ENCODE results near the gene NINJ2. TPM values are rescaled to one million over a fixed set of nuclear protein-coding genes. Genes with fewer than 3 reads are reported as not detected.

The NINJ2 gene
- total RNA-seq, 1 experiment from 2014 or later: 5.0 TPM

DNA sequence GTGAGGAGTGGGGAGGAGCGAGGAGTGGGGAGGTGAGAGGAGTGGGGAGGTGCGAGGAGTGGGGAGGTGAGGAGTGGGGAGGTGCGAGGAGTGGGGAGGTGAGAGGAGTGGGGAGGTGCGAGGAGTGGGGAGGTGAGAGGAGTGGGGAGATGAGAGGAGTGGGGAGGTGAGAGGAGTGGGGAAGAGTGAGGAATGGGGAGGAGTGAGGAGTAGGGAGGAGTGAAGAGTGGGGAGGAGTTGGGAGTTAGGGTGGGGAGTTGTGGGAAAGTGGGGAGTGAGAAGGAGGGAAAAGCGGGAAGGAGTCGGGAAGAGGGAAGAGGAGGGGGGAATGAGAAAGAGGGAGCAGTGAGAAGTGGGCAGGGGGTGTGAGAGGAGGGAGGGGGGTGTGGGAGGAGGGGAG lies 117.4 kb downstream of the NINJ2 start:
- no peak for DNase-seq (ENCODE audit: low spot score)
- in situ Hi-C loops (cut with HindIII; ENCODE audit: low sequenced_read_pairs): no loop called here

DNA sequence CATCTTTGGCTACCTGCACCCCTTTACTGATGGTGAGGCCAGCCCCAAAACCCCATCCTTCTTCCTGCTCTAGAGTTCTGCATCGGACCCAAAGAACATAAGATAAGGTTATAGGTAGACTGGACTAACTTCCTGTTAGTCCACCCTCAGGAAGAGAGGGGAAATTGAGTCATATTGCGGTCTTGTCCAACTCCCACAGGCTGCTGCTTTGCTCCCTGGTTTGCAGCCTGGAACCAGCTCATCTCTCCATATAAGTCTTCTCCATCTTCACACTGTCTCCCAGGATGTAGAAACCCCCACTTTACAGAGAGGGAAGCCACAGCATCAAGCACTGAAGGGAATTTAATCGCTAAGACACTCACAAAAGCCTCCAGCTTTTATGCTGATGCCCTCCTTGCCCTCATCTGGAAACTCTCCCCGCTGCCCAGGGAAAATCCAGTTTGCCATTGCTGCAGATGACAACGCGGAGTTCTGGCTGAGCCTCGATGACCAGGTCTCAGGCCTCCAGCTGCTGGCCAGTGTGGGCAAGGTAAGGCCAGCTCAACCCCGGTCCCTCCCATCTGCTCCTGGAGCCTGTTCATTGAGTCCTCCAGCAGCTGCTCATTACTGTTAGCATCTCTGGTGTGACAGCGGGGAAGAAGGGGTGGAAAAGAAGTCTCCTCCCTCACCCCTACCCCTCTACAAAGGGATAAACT lies 118.2 kb downstream of the NINJ2 start:
- in situ Hi-C loops (cut with HindIII; ENCODE audit: low sequenced_read_pairs): loop anchor here (5.0 kb wide), 2 partner anchors 68 to 103 kb away; no protein-coding TSS in a partner anchor
- no peak for DNase-seq (ENCODE audit: low spot score)

DNA sequence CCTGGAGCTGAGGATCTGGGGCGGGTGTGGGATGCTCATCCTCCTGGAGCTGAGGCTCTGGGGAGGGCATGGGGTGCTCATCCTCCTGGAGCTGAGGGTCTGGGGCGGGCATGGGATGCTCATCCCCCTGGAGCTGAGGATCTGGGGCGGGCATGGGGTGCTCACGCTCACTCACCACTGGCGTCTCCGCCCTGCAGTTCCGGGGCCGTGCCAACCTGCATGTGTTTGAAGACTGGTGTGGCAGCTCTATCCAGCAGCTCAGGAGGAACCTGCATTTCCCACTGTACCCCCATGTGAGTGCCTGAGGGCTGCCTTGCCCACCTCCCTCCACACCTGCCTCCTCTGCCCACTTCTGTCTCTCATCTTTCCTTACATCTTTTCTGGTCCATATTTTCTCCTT lies 119.1 kb downstream of the NINJ2 start:
- no peak for DNase-seq (ENCODE audit: low spot score)
- in situ Hi-C loops (cut with HindIII; ENCODE audit: low sequenced_read_pairs): loop anchor here (5.0 kb wide), 2 partner anchors 67 to 102 kb away; no protein-coding TSS in a partner anchor

DNA sequence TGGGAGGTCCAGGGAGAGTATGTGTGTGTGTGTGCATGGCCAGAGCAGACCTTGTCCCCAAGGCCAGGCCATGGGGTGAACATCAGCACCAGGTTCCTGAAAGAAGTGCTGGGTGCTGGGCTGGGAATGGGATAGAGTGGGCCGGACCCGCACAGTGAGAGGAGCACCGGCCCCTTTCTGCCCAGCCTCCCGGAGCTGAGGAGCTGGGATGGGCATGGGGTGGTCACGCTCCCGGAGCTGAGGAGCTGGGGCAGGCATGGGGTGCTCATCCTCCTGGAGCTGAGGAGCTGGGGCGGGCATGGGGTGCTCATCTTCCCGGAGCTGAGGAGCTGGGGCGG lies 120.2 kb downstream of the NINJ2 start:
- no peak for DNase-seq (ENCODE audit: low spot score)
- in situ Hi-C loops (cut with HindIII; ENCODE audit: low sequenced_read_pairs): loop anchor here (5.0 kb wide), 2 partner anchors 66 to 101 kb away; no protein-coding TSS in a partner anchor

DNA sequence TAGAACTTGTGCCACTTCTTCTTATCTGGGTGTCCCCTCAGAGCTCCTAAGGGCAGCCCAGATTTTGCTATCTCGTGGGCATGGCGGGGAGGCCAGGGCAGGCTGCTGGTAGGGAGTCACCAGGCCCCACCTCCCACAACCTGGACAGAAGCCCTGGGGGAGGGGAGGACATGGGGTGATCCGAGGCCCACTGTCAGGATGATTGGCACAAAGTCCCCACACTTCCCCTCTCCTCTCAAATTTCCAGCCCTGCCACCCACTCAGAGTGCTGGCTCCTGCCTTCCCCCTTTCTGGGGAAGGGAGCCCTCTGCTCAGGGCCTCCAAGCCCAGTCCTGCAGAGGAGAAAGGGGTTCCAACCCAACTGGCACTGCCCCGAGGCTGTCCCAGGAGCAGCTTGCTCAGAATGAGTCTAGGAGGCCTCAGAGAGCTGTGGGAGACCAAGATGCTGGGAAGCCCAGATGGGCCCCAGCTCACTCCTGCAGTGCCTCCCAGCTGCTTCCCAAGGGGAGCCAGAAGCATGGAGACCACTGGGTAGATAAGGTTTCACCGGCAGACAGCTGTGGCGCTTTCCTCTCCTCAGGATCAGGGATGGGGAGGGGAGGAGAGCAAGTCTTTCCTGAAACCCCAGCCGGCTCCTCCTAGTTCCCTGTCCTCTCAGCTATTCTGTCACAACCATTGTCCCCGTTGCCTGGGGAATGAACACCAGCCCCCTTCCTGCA lies 120.7 kb downstream of the NINJ2 start:
- in situ Hi-C loops (cut with HindIII; ENCODE audit: low sequenced_read_pairs): loop anchor here (5.0 kb wide), 2 partner anchors 65 to 100 kb away; no protein-coding TSS in a partner anchor
- no peak for DNase-seq (ENCODE audit: low spot score)

DNA sequence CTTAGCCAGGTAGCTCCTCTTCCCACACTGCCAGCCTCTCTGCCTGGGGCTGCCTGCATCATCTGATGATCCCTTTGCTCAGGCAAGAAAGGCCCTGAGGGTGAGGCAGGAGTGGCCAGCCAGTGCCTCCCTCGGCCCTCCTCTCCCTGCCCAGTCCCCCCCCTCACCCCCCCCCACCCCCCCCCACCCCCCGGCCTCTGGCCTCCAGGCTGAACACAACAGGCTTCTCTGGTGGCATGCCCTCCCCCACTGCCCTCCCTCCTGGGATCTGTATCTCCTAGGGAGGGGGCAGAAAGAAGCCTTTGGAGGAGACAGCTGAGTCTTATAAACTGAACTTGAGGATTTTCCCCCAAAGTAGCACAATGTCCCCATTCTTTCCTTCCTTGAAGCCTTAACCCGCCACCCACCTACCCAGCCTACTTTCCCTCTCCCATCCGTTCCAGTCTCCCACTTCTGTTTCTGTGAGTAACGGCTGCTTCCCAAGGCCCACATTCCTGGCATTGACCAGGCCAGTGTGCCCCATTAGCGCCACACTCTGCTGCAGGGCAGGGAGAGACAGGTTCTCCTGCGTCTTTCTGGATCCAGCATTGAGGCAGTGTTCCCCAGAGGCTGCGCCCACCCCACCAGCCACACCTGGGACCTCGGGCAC lies 121.4 kb downstream of the NINJ2 start:
- no peak for DNase-seq (ENCODE audit: low spot score)
- in situ Hi-C loops (cut with HindIII; ENCODE audit: low sequenced_read_pairs): loop anchor here (5.0 kb wide), 2 partner anchors 64 to 99 kb away; no protein-coding TSS in a partner anchor

DNA sequence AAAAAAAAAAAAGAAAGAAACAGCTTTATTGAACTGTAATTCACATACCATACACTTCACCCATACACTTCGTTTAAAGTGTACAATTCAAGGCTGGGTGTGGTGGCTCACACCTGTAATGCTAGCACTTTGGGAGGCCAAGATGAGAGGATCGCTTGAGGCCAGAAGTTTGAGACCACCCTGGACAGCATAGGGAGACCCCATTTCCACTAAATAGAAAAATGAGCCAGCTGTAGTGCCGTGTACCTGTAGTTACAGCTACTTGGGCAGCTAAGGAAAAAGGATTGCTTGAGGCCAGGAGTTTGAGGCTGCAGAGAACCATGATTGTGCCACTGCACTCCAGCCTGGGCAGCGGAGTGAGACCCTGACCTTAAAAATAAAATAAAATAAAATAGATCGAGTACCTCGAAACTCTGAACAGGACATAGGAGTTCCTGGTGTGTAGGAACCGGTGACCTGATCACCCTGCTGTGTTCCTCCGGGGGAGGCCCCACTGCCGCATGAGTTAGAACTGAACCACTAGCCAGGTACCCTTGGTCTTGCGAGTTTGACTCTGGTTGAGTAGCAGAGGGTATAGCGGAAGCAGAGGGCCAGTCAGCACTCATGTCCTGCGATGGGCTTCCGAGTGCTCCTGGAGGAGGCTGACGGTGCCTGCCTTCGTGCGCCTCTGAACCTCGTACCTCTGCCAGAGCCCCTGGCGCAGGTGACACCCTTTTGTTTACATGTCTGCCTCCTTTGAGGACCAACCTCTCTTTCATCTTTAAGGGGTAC lies 123.5 kb downstream of the NINJ2 start:
- no peak for DNase-seq (ENCODE audit: low spot score)
- in situ Hi-C loops (cut with HindIII; ENCODE audit: low sequenced_read_pairs): loop anchor here (5.0 kb wide), 2 partner anchors 62 to 97 kb away; no protein-coding TSS in a partner anchor

DNA sequence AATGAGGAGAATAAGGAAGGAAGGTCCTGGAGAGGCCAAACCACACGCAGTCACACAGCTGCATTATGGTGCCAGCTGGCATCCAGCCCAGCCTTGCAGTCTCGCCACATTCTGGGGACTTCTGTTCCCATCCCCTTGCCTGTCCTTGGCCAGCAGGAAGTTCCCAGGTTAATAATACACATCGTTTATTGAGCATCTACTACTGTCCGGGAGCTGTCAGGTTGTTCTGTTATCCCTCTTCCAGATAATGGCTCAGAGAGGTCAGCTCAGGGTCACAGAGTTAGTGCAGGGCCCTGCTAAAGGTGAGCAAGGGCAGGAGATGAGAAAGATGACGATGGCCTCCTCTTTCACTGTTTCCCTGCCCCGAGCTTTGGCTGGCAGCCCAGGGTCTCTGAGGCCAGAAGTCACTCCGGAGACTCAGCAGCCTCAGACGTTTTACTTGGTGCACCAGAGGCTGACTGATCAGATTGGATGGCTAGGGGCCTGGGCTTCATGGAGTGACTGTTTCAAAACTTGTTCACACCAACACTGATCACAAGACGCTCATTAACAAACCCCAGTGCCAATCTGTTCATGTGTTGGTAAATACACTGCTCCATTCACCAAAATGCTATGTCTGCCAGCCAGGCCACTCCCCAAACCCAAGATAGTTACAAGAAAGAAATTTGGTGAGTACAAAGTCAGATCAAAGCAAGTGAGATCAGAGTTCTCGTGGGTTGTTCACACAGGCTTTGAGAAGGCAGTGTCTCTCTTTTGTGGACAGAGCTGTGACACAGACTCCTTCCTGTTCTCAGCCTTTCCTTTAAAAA lies 124.3 kb downstream of the NINJ2 start:
- DNase-seq (ENCODE audit: low spot score): no peak
- in situ Hi-C loops (cut with HindIII; ENCODE audit: low sequenced_read_pairs): no loop called here

DNA sequence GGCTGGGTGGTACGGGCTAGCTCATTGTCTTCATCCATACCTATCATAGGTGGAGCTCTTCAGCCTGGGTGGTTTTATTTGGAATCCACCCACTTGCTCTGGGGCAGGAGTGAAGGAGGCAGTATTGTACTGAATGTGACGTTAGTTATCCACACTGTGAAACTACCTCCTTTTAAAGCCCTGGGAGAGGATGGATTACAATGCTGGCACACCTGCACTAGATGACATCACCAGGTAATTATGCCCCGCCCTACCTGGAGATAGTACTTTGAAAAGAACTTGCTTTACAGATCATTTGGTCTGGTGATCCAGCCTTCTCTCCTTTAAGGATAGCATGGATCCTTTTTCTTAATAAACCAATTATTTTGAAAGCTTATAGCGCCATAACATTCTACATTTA lies 125.5 kb downstream of the NINJ2 start:
- DNase-seq (ENCODE audit: low spot score): no peak
- in situ Hi-C loops (cut with HindIII; ENCODE audit: low sequenced_read_pairs): no loop called here

DNA sequence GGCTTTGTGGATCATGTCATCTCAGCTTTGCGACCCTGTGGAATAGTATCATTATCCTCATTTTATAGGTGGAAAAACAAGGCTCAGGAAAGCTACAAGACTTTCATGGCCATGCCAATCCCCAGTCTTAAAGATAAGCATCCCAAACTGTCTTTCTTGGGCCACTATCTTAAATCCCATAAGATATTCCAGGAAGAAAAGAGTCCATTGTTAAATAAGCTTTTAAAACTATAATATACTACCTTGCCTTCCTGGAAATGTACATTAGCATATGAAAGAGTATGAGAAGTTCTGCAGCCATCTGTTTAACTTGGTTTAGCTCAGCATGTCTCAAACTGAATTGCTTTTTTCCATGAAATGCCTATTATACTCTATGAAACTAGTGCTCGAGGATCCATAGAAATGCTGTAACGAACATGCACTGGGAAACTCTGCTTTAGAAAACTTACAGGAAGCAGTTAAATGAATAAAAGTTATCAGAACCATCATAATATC lies 126.4 kb downstream of the NINJ2 start:
- in situ Hi-C loops (cut with HindIII; ENCODE audit: low sequenced_read_pairs): no loop called here
- DNase-seq (ENCODE audit: low spot score): no peak

DNA sequence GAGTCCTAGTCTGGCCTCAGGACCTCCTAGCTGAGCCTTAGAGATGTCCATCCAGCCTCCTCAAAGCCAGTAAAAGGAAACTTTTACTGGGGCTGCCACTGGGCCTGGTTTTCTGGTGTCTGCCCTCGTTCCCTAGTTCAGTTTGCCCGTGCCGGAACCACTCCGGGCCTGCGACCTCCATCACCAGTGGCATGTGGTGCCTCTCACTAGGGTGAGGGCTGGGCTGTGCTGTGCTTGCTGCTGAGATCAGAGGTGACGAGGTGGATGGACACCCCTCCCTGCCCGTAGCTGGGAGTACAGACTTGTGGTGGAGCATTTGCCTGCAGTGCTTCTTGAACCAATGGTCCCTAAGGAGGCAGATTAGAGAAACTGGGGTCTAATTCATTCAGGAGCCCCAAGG lies 127.8 kb downstream of the NINJ2 start:
- DNase-seq (ENCODE audit: low spot score): no peak
- in situ Hi-C loops (cut with HindIII; ENCODE audit: low sequenced_read_pairs): no loop called here

DNA sequence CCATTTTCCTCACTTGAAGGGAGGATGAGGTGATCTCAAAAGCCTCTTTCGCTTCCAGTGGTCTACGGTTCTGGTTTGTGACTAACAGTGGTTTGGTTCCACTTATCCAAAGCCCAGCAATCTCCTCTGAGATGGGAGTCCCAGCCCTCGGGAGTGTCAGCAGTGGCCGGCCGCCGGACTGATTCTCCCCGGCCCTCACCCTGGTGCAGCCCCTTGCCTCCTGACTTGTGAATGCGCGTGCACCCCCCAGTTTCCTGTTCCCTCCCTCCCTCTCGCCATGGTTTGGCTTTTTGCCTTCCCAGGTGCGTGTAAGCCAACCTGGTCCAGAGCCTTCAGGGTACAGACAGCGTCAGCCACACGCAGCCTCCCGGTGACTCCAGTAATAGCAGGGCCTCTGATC lies 129.0 kb downstream of the NINJ2 start:
- DNase-seq (ENCODE audit: low spot score): no peak
- in situ Hi-C loops (cut with HindIII; ENCODE audit: low sequenced_read_pairs): no loop called here

DNA sequence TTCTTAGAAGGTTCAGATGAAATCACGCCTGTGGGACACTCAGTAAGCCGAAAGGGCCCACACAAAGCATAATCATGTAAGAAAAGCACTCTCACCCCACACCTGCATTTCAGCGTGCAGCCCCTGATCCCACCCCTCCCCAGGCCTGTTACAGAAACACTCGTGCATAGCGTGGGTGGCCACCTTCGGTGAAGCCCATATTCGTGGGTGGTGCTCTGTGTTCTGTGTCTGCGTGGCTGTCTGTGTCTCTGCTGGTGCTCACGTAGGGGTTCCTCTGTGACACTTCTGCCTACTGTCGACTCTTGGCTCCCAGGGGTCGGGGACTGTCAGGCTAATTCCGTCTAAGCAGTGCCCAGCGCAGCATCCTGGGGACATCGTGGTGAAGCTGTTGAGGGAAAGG lies 129.5 kb downstream of the NINJ2 start:
- no peak for DNase-seq (ENCODE audit: low spot score)
- in situ Hi-C loops (cut with HindIII; ENCODE audit: low sequenced_read_pairs): no loop called here

DNA sequence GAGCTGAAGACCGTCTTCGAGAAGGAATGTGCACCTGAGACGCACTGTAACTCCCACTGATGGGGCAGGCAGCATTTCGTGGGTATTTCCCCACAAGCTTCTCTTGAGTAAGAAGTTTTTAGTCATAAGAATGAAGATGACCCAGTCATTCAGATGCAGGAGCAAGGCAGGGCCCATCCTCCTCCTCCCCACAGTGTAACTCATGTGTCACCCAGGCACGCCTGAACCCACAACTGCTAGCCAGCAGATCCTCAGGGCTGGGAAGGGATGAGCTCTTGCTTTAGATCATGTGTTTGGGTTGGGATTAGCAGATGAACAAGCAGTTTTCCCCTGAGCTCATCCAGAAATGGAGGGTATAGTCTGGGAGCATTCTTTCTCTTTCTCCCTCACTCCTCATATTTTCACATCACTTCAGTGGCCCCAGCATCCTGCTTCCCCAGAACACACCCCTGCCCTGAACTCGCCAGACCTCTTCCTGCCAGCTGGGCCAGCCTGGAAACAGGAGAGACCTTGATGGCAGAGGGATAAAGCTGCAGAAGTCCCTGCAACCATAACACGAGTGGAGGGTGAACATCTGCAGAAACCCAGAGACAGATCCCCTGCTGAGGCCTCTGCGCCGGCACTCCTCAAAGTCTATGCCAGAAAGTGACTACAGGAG lies 130.2 kb downstream of the NINJ2 start:
- in situ Hi-C loops (cut with HindIII; ENCODE audit: low sequenced_read_pairs): no loop called here
- DNase-seq (ENCODE audit: low spot score): no peak

DNA sequence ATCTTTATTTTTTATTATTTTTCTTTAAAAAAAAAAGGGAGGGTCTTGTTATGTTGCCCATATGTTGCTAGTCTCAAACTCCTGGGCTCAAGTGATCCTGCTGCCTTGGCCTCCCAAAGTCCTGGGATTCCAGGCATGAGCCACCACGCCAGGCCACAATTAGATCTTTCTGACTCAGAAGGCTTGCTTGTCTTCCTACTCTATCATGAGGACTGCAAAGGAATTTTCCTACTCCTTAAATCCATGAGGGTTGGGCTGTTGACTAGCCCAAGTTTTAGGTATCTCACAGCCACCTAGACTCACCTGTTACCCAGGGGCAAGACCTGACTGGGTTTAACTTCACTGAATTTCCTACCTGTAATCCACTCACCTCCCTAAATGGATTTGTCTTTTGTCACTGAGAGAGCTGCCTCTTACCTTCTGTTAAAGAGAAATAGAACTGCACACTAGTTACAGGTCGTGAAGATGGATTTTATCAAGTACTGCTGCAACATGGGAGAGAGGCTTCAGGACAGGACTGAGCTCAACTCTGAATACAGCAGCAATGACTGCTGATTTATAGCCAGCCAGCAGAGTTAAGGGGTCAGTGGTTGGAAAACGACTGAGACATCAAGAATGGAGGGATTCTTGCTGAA lies 131.2 kb downstream of the NINJ2 start:
- no peak for DNase-seq (ENCODE audit: low spot score)
- in situ Hi-C loops (cut with HindIII; ENCODE audit: low sequenced_read_pairs): no loop called here

DNA sequence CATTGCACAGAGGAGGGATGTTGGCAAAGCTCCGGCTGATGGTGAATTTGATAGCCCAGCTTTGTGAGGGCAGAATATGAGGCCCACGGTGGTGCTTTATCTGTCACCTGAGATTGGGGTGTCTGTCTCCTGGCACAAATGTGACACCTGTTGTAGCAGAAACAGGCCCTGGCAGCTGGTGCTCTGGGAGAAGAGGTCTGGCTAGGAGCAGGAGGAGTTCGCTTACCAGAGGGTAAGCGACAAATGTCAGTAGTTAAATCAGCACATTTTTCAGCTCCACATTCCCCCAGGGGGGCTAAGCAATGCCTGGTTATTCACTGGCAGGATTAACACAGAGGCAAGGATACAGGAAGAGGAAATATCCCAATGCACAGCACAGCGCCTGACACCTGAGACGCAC lies 132.4 kb downstream of the NINJ2 start:
- in situ Hi-C loops (cut with HindIII; ENCODE audit: low sequenced_read_pairs): no loop called here
- no peak for DNase-seq (ENCODE audit: low spot score)

DNA sequence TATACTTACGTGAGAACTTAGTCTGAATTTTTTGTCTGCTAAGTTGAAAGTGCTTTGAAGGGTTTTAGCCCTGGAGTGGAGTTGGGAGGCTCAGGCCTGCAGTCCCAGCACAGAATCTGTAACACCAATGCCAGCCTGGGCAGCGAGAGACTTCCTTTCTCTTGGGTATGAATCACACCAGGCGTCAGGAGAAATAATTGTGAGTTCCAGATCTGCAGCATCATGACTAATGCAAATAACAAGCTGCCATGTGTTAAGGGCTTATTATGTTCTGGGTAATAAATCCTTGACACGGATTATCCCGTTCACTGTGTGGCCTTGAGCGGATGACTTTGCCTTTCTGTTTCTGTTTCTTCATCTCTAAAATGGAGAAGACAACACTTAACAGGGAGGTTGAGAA lies 132.9 kb downstream of the NINJ2 start:
- in situ Hi-C loops (cut with HindIII; ENCODE audit: low sequenced_read_pairs): no loop called here

DNA sequence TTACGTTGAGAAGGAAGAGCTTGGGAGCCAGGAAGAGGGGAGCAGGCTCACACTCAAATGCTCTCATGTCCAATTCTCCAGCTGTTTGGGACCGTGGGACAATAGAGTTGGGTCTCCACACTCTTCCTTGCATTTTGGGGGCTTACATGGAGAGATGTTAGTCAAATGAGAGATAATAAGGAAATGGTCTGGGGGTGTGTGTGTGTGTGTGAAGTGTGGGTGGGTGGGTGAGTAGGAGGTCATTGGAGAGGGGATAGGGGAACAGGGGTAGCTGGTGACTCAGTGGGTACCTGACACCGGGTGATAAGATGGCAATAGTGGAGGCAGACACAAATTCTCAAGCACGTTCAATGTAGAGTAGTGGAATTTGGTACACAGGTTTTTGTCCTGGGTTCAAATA lies 135.5 kb downstream of the NINJ2 start:
- in situ Hi-C loops (cut with HindIII; ENCODE audit: low sequenced_read_pairs): no loop called here
- no peak for DNase-seq (ENCODE audit: low spot score)

More for the DNA sequence above, 132.9 kb downstream of the NINJ2 start:
- DNase-seq (ENCODE audit: low spot score): no peak
